Liver (tissue), 9 donors: ENCODE data around the gene UBE2D3. TPM values are rescaled to one million over a fixed set of nuclear protein-coding genes. Genes with fewer than 3 reads are reported as not detected.

Source experiments
- DNase-seq: peaks from one replicate; pipeline ENCODE4 v3.0.0-alpha.2; 2017; ENCODE audit warnings: low spot score
- H3K27ac ChIP-seq, 2 donors: one replicate each; pipeline ENCODE4 v1.7.0; 2013; ENCODE audit warnings: inconsistent platforms in 2 of 2, low read length in 2 of 2, control low read depth in 1 of 2, low read depth in 1 of 2, mild to moderate bottlenecking in 1 of 2
- H3K27me3 ChIP-seq, 4 donors: one replicate each; pipeline versions ENCODE4 v1.6.1 to v1.7.0; 2013; ENCODE audit warnings: low read length in 3 of 4, inconsistent platforms in 1 of 4, mild to moderate bottlenecking in 1 of 4, moderate library complexity in 1 of 4; ENCODE audit not compliant: control insufficient read depth in 4 of 4, insufficient read depth in 4 of 4
- H3K36me3 ChIP-seq, 4 donors: one replicate each; pipeline versions ENCODE4 v1.6.1 to v1.7.0; 2013; ENCODE audit warnings: low read length in 3 of 4, mild to moderate bottlenecking in 3 of 4, low read depth in 1 of 4, moderate library complexity in 1 of 4; ENCODE audit not compliant: control insufficient read depth in 4 of 4, insufficient read depth in 3 of 4
- H3K4me1 ChIP-seq, 4 donors: one replicate each; pipeline versions ENCODE4 v1.6.1 to v1.7.0; 2013; ENCODE audit warnings: low read length in 3 of 4, mild to moderate bottlenecking in 3 of 4, moderate library complexity in 1 of 4; ENCODE audit not compliant: control insufficient read depth in 4 of 4, insufficient read depth in 4 of 4
- H3K4me3 ChIP-seq, 3 donors: one replicate each; pipeline versions ENCODE4 v1.6.1 to v1.7.0; 2013; ENCODE audit warnings: low read length in 3 of 3, control low read depth in 1 of 3, low read depth in 1 of 3, mild to moderate bottlenecking in 1 of 3
- H3K9ac ChIP-seq, 2 donors: one replicate each; pipeline ENCODE4 v1.7.0; 2013; ENCODE audit warnings: low read length in 2 of 2, mild to moderate bottlenecking in 2 of 2, moderate library complexity in 2 of 2, control low read depth in 1 of 2, low read depth in 1 of 2
- H3K9me3 ChIP-seq, 4 donors: one replicate each; pipeline versions ENCODE4 v1.6.1 to v1.7.0; 2013; ENCODE audit warnings: low read length in 3 of 4; ENCODE audit not compliant: control insufficient read depth in 4 of 4
- ATF3 ChIP-seq: IDR thresholded peaks from 2 replicates; pipeline ENCODE4 v1.6.1; 2016; ENCODE audit warnings: antibody characterized with exemption
- EGR1 ChIP-seq, 2 donors: IDR thresholded peaks; 2 replicates each; pipeline ENCODE4 v1.6.1; 2016 to 2018; ENCODE audit warnings: antibody characterized with exemption in 2 of 2, low read depth in 2 of 2
- FOXA1 ChIP-seq: IDR thresholded peaks from 2 replicates; pipeline ENCODE4 v1.6.1; 2016; ENCODE audit warnings: antibody characterized with exemption
- FOXA2 ChIP-seq: IDR thresholded peaks from 2 replicates; pipeline ENCODE4 v1.6.1; 2016; ENCODE audit warnings: antibody characterized with exemption
- GABPA ChIP-seq, 2 donors: IDR thresholded peaks in 1 of 2; conservative IDR thresholded peaks in 1 of 2; 2 replicates each; pipeline ENCODE4 v1.6.1; 2016; ENCODE audit warnings: antibody characterized with exemption in 2 of 2, mild to moderate bottlenecking in 1 of 2, moderate library complexity in 1 of 2
- HNF4A ChIP-seq, 2 donors: conservative IDR thresholded peaks; 2 replicates each; pipeline ENCODE4 v1.6.1; 2016; ENCODE audit warnings: antibody characterized with exemption in 2 of 2, mild to moderate bottlenecking in 2 of 2
- HNF4G ChIP-seq: IDR thresholded peaks from 2 replicates; pipeline ENCODE4 v1.6.1; 2016; ENCODE audit warnings: antibody characterized with exemption
- JUND ChIP-seq, 2 donors: IDR thresholded peaks; 2 replicates each; pipeline ENCODE4 v1.6.1; 2016; ENCODE audit warnings: antibody characterized with exemption in 2 of 2
- NR2F2 ChIP-seq: IDR thresholded peaks from 2 replicates; pipeline ENCODE4 v1.6.1; 2016; ENCODE audit warnings: antibody characterized with exemption
- RAD21 ChIP-seq, 2 donors: IDR thresholded peaks; 2 replicates each; pipeline ENCODE4 v1.6.1; 2016; ENCODE audit warnings: antibody characterized with exemption in 2 of 2, mild to moderate bottlenecking in 2 of 2
- RXRA ChIP-seq, 2 donors: IDR thresholded peaks; 2 replicates each; pipeline ENCODE4 v1.6.1; 2017 to 2018; ENCODE audit warnings: antibody characterized with exemption in 2 of 2, mild to moderate bottlenecking in 1 of 2
- SP1 ChIP-seq: IDR thresholded peaks from 2 replicates; pipeline ENCODE4 v1.6.1; 2018; ENCODE audit warnings: antibody characterized with exemption, mild to moderate bottlenecking
- TAF1 ChIP-seq: conservative IDR thresholded peaks from 2 replicates; pipeline ENCODE4 v1.6.1; 2016; ENCODE audit warnings: antibody characterized with exemption, mild to moderate bottlenecking
- YY1 ChIP-seq: IDR thresholded peaks from 2 replicates; pipeline ENCODE4 v1.6.1; 2016; ENCODE audit warnings: antibody characterized with exemption, mild to moderate bottlenecking
- ZBTB33 ChIP-seq: IDR thresholded peaks from 2 replicates; pipeline ENCODE4 v1.6.1; 2016; ENCODE audit warnings: antibody characterized with exemption
- WGBS: extraction: QIAGEN DNeasy Blood & Tissue Kit; methylation state at CpG from one replicate; pipeline ENCODE4 v1.1.7; 2013; 5-methylcytosine and 5-hydroxymethylcytosine counted together
- polyA plus RNA-seq, 2 donors: library from polyadenylated mRNA; stranded (reverse) in 1 of 2; unstranded in 1 of 2; fragments of 200-250 nt in 1 of 2; fragments of >200 nt in 1 of 2; fragmentation: Nextera tagmentation in 1 of 2; extraction: Ambion mirVana in 1 of 2; gene quantifications; one replicate each; pipeline versions ENCODE4 v1.2.1 to v1.2.3, GENCODE V29; 2013 to 2015
- total RNA-seq, 2 donors: library from RNA; depleted of rRNA; stranded (reverse); fragments of >200 nt; gene quantifications; one replicate each; pipeline ENCODE4 v1.2.3, GENCODE V29; 2014
- TF ChIP-seq, protein P1 (sequence below): IDR thresholded peaks from 2 replicates; pipeline ENCODE4 v1.6.1; 2016; ENCODE audit warnings: antibody characterized with exemption
- TF ChIP-seq, protein P2 (sequence below): fragments of 150-350 bp; IDR thresholded peaks from 2 replicates; pipeline ENCODE4 v1.5.1; 2017; ENCODE audit warnings: improper control_type of control experiment, low read depth, low read length; ENCODE audit not compliant: missing input control
- TF ChIP-seq, protein P3 (sequence below): IDR thresholded peaks from 2 replicates; pipeline ENCODE4 v1.6.1; 2016; ENCODE audit warnings: antibody characterized with exemption, mild to moderate bottlenecking
- donor health status: healthy.
- donor health status: healthy.
- donor health status: healthy.
- donor health status: healthy.
- donor health status: healthy.

Gene UBE2D3
- total and polyA plus RNA-seq, 4 donors: 133 to 231 (median 150) TPM

DNA sequence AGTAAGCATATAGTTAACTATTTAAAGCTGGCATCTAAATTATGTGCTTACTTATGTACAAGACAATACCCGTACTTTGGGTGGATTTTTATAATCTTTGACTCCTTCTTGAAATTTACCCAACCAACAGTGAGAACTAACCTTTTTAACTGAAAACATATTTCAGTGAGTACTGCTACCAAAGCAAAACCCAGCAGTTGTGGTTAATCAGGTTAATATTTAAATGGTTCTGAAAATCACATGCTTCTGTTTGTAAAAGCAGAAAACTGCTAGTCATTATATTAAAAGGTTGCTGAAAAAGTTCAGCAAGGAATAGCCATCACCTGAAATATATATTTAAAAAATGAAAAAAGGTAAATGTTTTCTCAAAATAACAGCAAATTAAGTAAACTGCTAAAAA, 20.0 kb downstream of the UBE2D3 start:
- Histone ChIP-seq H3K36me3 (peaks cover 5 to 31% (median 19%) of the 10 kb centered on the region in 4 donors), H3K9me3 (no peaks in the 10 kb centered on the region), H3K4me3 (no peak overlapping the region), H3K4me1 (peaks cover 0 to 13% (median 8%) of the 10 kb centered on the region in 4 donors), H3K27ac (no peak overlapping the region), H3K27me3 (no peaks in the 10 kb centered on the region), H3K9ac (no peak overlapping the region)
- DNase-seq: no peak
- no peak for TF ChIP-seq HNF4A (conservative IDR thresholded peaks at IDR 0.05)
- no peak for TF ChIP-seq SP1
- TF ChIP-seq ZBTB33: no peak
- no peak for TF ChIP-seq NR2F2
- no peak for TF ChIP-seq RXRA (IDR thresholded peaks at IDR 0.05)
- TF ChIP-seq HNF4G: no peak
- TF ChIP-seq RAD21 (IDR thresholded peaks at IDR 0.05): no peak
- 79% methylated on average over 1 of the region's 1 CpG for WGBS

- Histone ChIP-seq H3K9ac (no peak overlapping the region), H3K9me3 (no peaks in the 10 kb centered on the region), H3K27ac (no peak overlapping the region), H3K36me3 (peaks cover 3 to 71% (median 53%) of the 10 kb centered on the region in 4 donors), H3K27me3 (no peaks in the 10 kb centered on the region), H3K4me3 (no peak overlapping the region), H3K4me1 (no peaks in the 10 kb centered on the region)
- DNase-seq: no peak
- TF ChIP-seq SP1: no peak
- TF ChIP-seq GABPA (IDR thresholded peaks at IDR 0.05 in 1 of 2, conservative IDR thresholded peaks at IDR 0.05 in 1 of 2): no peak
- TF ChIP-seq HNF4G: no peak
- no peak for TF ChIP-seq TAF1
- no peak for TF ChIP-seq ZBTB33
- no peak for TF ChIP-seq JUND (IDR thresholded peaks at IDR 0.05)
- no peak for TF ChIP-seq ATF3
- TF ChIP-seq, protein P1, sequence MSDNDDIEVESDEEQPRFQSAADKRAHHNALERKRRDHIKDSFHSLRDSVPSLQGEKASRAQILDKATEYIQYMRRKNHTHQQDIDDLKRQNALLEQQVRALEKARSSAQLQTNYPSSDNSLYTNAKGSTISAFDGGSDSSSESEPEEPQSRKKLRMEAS: no peak
- no peak for TF ChIP-seq RAD21 (IDR thresholded peaks at IDR 0.05)
- TF ChIP-seq NR2F2: no peak
- TF ChIP-seq EGR1 (IDR thresholded peaks at IDR 0.05; ENCODE audit: low read depth in 2 of 2): no peak
- no peak for TF ChIP-seq RXRA (IDR thresholded peaks at IDR 0.05)
- TF ChIP-seq FOXA1: no peak
- TF ChIP-seq HNF4A (conservative IDR thresholded peaks at IDR 0.05): no peak
- TF ChIP-seq, protein P2, sequence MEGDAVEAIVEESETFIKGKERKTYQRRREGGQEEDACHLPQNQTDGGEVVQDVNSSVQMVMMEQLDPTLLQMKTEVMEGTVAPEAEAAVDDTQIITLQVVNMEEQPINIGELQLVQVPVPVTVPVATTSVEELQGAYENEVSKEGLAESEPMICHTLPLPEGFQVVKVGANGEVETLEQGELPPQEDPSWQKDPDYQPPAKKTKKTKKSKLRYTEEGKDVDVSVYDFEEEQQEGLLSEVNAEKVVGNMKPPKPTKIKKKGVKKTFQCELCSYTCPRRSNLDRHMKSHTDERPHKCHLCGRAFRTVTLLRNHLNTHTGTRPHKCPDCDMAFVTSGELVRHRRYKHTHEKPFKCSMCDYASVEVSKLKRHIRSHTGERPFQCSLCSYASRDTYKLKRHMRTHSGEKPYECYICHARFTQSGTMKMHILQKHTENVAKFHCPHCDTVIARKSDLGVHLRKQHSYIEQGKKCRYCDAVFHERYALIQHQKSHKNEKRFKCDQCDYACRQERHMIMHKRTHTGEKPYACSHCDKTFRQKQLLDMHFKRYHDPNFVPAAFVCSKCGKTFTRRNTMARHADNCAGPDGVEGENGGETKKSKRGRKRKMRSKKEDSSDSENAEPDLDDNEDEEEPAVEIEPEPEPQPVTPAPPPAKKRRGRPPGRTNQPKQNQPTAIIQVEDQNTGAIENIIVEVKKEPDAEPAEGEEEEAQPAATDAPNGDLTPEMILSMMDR: no peak
- TF ChIP-seq YY1: no peak
- TF ChIP-seq FOXA2: no peak
- TF ChIP-seq, protein P3, sequence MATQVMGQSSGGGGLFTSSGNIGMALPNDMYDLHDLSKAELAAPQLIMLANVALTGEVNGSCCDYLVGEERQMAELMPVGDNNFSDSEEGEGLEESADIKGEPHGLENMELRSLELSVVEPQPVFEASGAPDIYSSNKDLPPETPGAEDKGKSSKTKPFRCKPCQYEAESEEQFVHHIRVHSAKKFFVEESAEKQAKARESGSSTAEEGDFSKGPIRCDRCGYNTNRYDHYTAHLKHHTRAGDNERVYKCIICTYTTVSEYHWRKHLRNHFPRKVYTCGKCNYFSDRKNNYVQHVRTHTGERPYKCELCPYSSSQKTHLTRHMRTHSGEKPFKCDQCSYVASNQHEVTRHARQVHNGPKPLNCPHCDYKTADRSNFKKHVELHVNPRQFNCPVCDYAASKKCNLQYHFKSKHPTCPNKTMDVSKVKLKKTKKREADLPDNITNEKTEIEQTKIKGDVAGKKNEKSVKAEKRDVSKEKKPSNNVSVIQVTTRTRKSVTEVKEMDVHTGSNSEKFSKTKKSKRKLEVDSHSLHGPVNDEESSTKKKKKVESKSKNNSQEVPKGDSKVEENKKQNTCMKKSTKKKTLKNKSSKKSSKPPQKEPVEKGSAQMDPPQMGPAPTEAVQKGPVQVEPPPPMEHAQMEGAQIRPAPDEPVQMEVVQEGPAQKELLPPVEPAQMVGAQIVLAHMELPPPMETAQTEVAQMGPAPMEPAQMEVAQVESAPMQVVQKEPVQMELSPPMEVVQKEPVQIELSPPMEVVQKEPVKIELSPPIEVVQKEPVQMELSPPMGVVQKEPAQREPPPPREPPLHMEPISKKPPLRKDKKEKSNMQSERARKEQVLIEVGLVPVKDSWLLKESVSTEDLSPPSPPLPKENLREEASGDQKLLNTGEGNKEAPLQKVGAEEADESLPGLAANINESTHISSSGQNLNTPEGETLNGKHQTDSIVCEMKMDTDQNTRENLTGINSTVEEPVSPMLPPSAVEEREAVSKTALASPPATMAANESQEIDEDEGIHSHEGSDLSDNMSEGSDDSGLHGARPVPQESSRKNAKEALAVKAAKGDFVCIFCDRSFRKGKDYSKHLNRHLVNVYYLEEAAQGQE: no peak
- 98% methylated on average over 2 of the region's 2 CpGs for WGBS
These were observed 27.5 kb downstream of the UBE2D3 start for GRCh38 chr4:102799816-102800215.
